SK-N-MC (cell line): ENCODE data around the gene CBY1.

Experiments
- DNase-seq: peaks from one replicate; pipeline ENCODE4 v3.0.0-alpha.2; 2011; ENCODE audit warnings: low read depth, low spot score
- H3K27ac ChIP-seq: fragments of 200-600 bp; sonication (generic); 2 replicates; pipeline ENCODE4 v1.5.1; 2016; ENCODE audit warnings: mixed run types
- H3K36me3 ChIP-seq: fragments of 200-600 bp; sonication (generic); 2 replicates; pipeline ENCODE4 v1.6.1; 2017; ENCODE audit warnings: antibody characterized with exemption, low read length, mixed read lengths; ENCODE audit not compliant: insufficient read depth
- H3K4me3 ChIP-seq: fragments of 200-600 bp; sonication (generic); 2 replicates; pipeline ENCODE4 v1.5.1; 2016
- H3K9ac ChIP-seq: fragments of 200-600 bp; sonication (generic); 2 replicates; pipeline ENCODE4 v1.8.0; 2017; ENCODE audit warnings: mixed run types, mixed read lengths; ENCODE audit not compliant: insufficient read length
- H3K9me3 ChIP-seq: fragments of 200-600 bp; sonication (generic); 2 replicates; pipeline ENCODE4 v1.6.1; 2017; ENCODE audit warnings: low read depth, mild to moderate bottlenecking, antibody characterized with exemption, low read length, moderate library complexity, mixed read lengths
- EZH2 ChIP-seq: fragments of 200-600 bp; sonication (generic); IDR thresholded peaks from one replicate; pipeline ENCODE4 v1.6.1; 2017; ENCODE audit warnings: antibody characterized with exemption
- FOXP2 ChIP-seq: optimal IDR thresholded peaks from 2 replicates; pipeline ENCODE3; 2011; ENCODE audit warnings: mild to moderate bottlenecking, moderate library complexity; ENCODE audit not compliant: insufficient read depth; ENCODE audit errors: extremely low read length, control extremely low read depth
- POLR2AphosphoS5 ChIP-seq: IDR thresholded peaks from 2 replicates; pipeline ENCODE4 v1.6.1; 2012; ENCODE audit warnings: mild to moderate bottlenecking, low read depth, low read length, borderline replicate concordance

CBY1 gene

GRCh38 chr22:38710866-38711265 lies 54.4 kb downstream of the CBY1 start:
- Histone ChIP-seq H3K27ac (no peak overlapping the region), H3K9me3 (no peaks in the 10 kb centered on the region), H3K9ac (no peak overlapping the region), H3K36me3 (peaks cover 26% of the 10 kb centered on the region), H3K4me3 (no peak overlapping the region)
- no peak for TF ChIP-seq FOXP2
- no peak for DNase-seq

- TF ChIP-seq FOXP2 (no peak), EZH2 (no peak)
- no peak for DNase-seq
- H3K27ac ChIP-seq = no peak overlapping the region
- H3K9me3 ChIP-seq = no peaks in the 10 kb centered on the region
- no peak overlapping the region for H3K9ac ChIP-seq
- H3K4me3 ChIP-seq = no peak overlapping the region
- H3K36me3 ChIP-seq = peaks cover 39% of the 10 kb centered on the region
Observed at GRCh38 chr22:38712486-38713207, 56.2 kb downstream of the CBY1 start.

- no peak for TF ChIP-seq EZH2
- TF ChIP-seq POLR2AphosphoS5 = no peak
- TF ChIP-seq FOXP2 = no peak
- Histone ChIP-seq H3K9me3 (no peaks in the 10 kb centered on the region), H3K36me3 (peaks cover 49% of the 10 kb centered on the region), H3K4me3 (no peak overlapping the region), H3K9ac (no peak overlapping the region), H3K27ac (no peak overlapping the region)
- no peak for DNase-seq
Observed at GRCh38 chr22:38713921-38714320, 57.5 kb downstream of the CBY1 start.

- Histone ChIP-seq H3K9me3 (no peaks in the 10 kb centered on the region), H3K9ac (no peak overlapping the region), H3K27ac (no peak overlapping the region), H3K36me3 (peaks cover 41% of the 10 kb centered on the region), H3K4me3 (no peak overlapping the region)
- no peak for TF ChIP-seq EZH2
- TF ChIP-seq FOXP2 = no peak
- no peak for TF ChIP-seq POLR2AphosphoS5
- no peak for DNase-seq
Observed at GRCh38 chr22:38715176-38715764, 58.8 kb downstream of the CBY1 start.

GRCh38 chr22:38715852-38716251 lies 59.4 kb downstream of the CBY1 start:
- H3K27ac ChIP-seq = no peak overlapping the region
- no peak overlapping the region for H3K4me3 ChIP-seq
- no peak for DNase-seq
- H3K9ac ChIP-seq = no peak overlapping the region
- no peaks in the 10 kb centered on the region for H3K9me3 ChIP-seq
- TF ChIP-seq POLR2AphosphoS5 (no peak), FOXP2 (no peak), EZH2 (no peak)
- H3K36me3 ChIP-seq = peaks cover 41% of the 10 kb centered on the region

GRCh38 chr22:38716271-38716670 lies 59.8 kb downstream of the CBY1 start:
- TF ChIP-seq EZH2 = no peak
- TF ChIP-seq FOXP2 = no peak
- TF ChIP-seq POLR2AphosphoS5 = no peak
- no peak overlapping the region for H3K27ac ChIP-seq
- peaks cover 40% of the 10 kb centered on the region for H3K36me3 ChIP-seq
- DNase-seq = no peak
- H3K4me3 ChIP-seq = no peak overlapping the region
- H3K9me3 ChIP-seq = no peaks in the 10 kb centered on the region
- H3K9ac ChIP-seq = no peak overlapping the region

GRCh38 chr22:38716826-38717225 lies 60.4 kb downstream of the CBY1 start:
- Histone ChIP-seq H3K4me3 (no peak overlapping the region), H3K9me3 (no peaks in the 10 kb centered on the region), H3K36me3 (peaks cover 44% of the 10 kb centered on the region), H3K27ac (no peak overlapping the region), H3K9ac (no peak overlapping the region)
- no peak for DNase-seq
- no peak for TF ChIP-seq FOXP2
- TF ChIP-seq EZH2 = no peak
- no peak for TF ChIP-seq POLR2AphosphoS5

GRCh38 chr22:38717244-38717643 lies 60.8 kb downstream of the CBY1 start:
- Histone ChIP-seq H3K9ac (no peak overlapping the region), H3K36me3 (peaks cover 48% of the 10 kb centered on the region), H3K27ac (peak overlapping the region; percentile 34; the same call in 1 of the 2 replicates), H3K4me3 (no peak overlapping the region), H3K9me3 (no peaks in the 10 kb centered on the region)
- no peak for TF ChIP-seq EZH2
- TF ChIP-seq POLR2AphosphoS5 = no peak
- TF ChIP-seq FOXP2 = no peak
- DNase-seq = no peak
